Measurements from ENCODE around the gene DPYSL3.

Gene DPYSL3

GRCh38 chr5:147465747-147466146 is 44.1 kb downstream of the DPYSL3 start:
- Histone ChIP-seq H3K27me3 (ENCODE audit: control insufficient read depth, low read length) (no peaks in the 10 kb centered on the region), H3K9me3 (ENCODE audit: control insufficient read depth, insufficient read depth, low read length) (no peaks in the 10 kb centered on the region), H3K4me3 (ENCODE audit: low read length) (no peak overlapping the region), H3K4me1 (ENCODE audit: control insufficient read depth, low read length) (no peaks in the 10 kb centered on the region), H4K20me1 (ENCODE audit: control insufficient read depth, insufficient read depth, low read depth, low read length) (no peaks in the 10 kb centered on the region), H3K27ac (ENCODE audit: low read depth, low read length) (no peak overlapping the region), H3K4me2 (ENCODE audit: low read length) (no peak overlapping the region), H3F3A (ENCODE audit: control insufficient read depth, insufficient read depth) (no peaks in the 10 kb centered on the region), H3K79me2 (ENCODE audit: control insufficient read depth, low read length) (no peaks in the 10 kb centered on the region), H3K36me3 (ENCODE audit: control insufficient read depth, low read length) (no peaks in the 10 kb centered on the region), H3K9me2 (replicated peaks; ENCODE audit: control insufficient read depth, low read length) (no peaks in the 10 kb centered on the region; the same call in 1 of the 2 replicates)
- TF ChIP-seq, protein P1, sequence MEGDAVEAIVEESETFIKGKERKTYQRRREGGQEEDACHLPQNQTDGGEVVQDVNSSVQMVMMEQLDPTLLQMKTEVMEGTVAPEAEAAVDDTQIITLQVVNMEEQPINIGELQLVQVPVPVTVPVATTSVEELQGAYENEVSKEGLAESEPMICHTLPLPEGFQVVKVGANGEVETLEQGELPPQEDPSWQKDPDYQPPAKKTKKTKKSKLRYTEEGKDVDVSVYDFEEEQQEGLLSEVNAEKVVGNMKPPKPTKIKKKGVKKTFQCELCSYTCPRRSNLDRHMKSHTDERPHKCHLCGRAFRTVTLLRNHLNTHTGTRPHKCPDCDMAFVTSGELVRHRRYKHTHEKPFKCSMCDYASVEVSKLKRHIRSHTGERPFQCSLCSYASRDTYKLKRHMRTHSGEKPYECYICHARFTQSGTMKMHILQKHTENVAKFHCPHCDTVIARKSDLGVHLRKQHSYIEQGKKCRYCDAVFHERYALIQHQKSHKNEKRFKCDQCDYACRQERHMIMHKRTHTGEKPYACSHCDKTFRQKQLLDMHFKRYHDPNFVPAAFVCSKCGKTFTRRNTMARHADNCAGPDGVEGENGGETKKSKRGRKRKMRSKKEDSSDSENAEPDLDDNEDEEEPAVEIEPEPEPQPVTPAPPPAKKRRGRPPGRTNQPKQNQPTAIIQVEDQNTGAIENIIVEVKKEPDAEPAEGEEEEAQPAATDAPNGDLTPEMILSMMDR (IDR thresholded peaks at IDR 0.05; ENCODE audit: low read depth, low read length, poor library complexity, severe bottlenecking): no peak
- no peak for TF ChIP-seq EZH2phosphoT487 (IDR thresholded peaks at IDR 0.05; ENCODE audit: borderline replicate concordance, low read length)

DNA sequence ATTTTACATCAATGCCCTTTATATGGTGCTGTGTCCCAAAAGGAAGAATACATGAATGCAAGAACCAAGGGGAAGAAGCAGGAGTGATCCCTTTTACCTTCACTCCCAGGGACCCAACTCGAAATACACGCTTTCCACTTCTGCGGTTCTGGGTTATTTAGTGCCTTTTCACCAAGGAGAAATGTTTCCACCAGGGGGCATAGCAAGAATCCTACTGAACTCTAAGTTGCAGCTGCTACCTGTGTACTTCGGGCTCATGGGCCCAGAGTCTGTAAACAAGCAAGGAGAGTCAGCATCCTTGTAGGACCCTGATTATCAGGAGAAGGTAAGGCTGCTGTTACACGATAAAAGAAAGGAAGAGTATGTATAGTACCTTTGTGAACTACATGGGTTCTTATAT is 45.7 kb downstream of the DPYSL3 start:
- Histone ChIP-seq H3K79me2 (ENCODE audit: control insufficient read depth, low read length) (no peaks in the 10 kb centered on the region), H3K4me2 (ENCODE audit: low read length) (no peak overlapping the region), H3K9me3 (ENCODE audit: control insufficient read depth, insufficient read depth, low read length) (no peaks in the 10 kb centered on the region)

GRCh38 chr5:147461915-147462314 is 48.0 kb downstream of the DPYSL3 start:
- Histone ChIP-seq H3F3A (ENCODE audit: control insufficient read depth, insufficient read depth) (no peaks in the 10 kb centered on the region), H4K20me1 (ENCODE audit: control insufficient read depth, insufficient read depth, low read depth, low read length) (no peaks in the 10 kb centered on the region), H3K79me2 (ENCODE audit: control insufficient read depth, low read length) (no peaks in the 10 kb centered on the region), H3K4me2 (ENCODE audit: low read length) (no peak overlapping the region), H3K4me1 (ENCODE audit: control insufficient read depth, low read length) (no peaks in the 10 kb centered on the region), H3K36me3 (ENCODE audit: control insufficient read depth, low read length) (no peaks in the 10 kb centered on the region), H3K4me3 (ENCODE audit: low read length) (no peak overlapping the region), H3K9me2 (replicated peaks; ENCODE audit: control insufficient read depth, low read length) (no peaks in the 10 kb centered on the region), H3K9me3 (ENCODE audit: control insufficient read depth, insufficient read depth, low read length) (no peaks in the 10 kb centered on the region), H3K27me3 (ENCODE audit: control insufficient read depth, low read length) (no peaks in the 10 kb centered on the region), H3K27ac (ENCODE audit: low read depth, low read length) (no peak overlapping the region)
- no peak for TF ChIP-seq EZH2phosphoT487 (IDR thresholded peaks at IDR 0.05; ENCODE audit: borderline replicate concordance, low read length)
- TF ChIP-seq, protein P1 (IDR thresholded peaks at IDR 0.05; ENCODE audit: low read depth, low read length, poor library complexity, severe bottlenecking): no peak

More for the DNA sequence above, 45.7 kb downstream of the DPYSL3 start:
- Histone ChIP-seq H4K20me1 (ENCODE audit: control insufficient read depth, insufficient read depth, low read depth, low read length) (no peaks in the 10 kb centered on the region), H3K4me1 (ENCODE audit: control insufficient read depth, low read length) (no peaks in the 10 kb centered on the region), H3K27me3 (ENCODE audit: control insufficient read depth, low read length) (no peaks in the 10 kb centered on the region), H3K27ac (ENCODE audit: low read depth, low read length) (no peak overlapping the region), H3K4me3 (ENCODE audit: low read length) (no peak overlapping the region), H3K36me3 (ENCODE audit: control insufficient read depth, low read length) (no peaks in the 10 kb centered on the region), H3F3A (ENCODE audit: control insufficient read depth, insufficient read depth) (no peaks in the 10 kb centered on the region), H3K9me2 (replicated peaks; ENCODE audit: control insufficient read depth, low read length) (no peaks in the 10 kb centered on the region)
- TF ChIP-seq, protein P1 (IDR thresholded peaks at IDR 0.05; ENCODE audit: low read depth, low read length, poor library complexity, severe bottlenecking): peak; percentile 48
- TF ChIP-seq EZH2phosphoT487 (IDR thresholded peaks at IDR 0.05; ENCODE audit: borderline replicate concordance, low read length): no peak

Data from DOHH2 (cell line).